Left lung (tissue), 10 donors: ENCODE measurements around the gene XYLT2. TPM values are rescaled to one million over a fixed set of nuclear protein-coding genes. Genes with fewer than 3 reads are reported as not detected.

Experiments used
- ATAC-seq: fragments of 200-7000 bp; cut with Tn5 transposase; one replicate; pipeline ENCODE4 v1.9.1; 2020; ENCODE audit warnings: moderate library complexity
- DNase-seq, 4 donors: peaks; one replicate each; pipeline ENCODE4 v3.0.0-alpha.2; 2013 to 2020
- H3K27ac ChIP-seq, 2 donors: fragments of 200-600 bp; sonication (generic) in 1 of 2; one replicate each; pipeline versions ENCODE4 v1.5.0 to v1.8.0; 2020 to 2021
- H3K27me3 ChIP-seq, 2 donors: fragments of 200-600 bp; sonication (generic) in 1 of 2; one replicate each; pipeline versions ENCODE4 v1.5.0 to v1.8.0; 2020 to 2021
- H3K36me3 ChIP-seq, 2 donors: fragments of 200-600 bp; sonication (generic) in 1 of 2; one replicate each; pipeline versions ENCODE4 v1.5.0 to v1.8.0; 2020 to 2021
- H3K4me1 ChIP-seq, 2 donors: fragments of 200-600 bp; one replicate each; pipeline ENCODE4 v1.8.0; 2021
- H3K4me3 ChIP-seq, 2 donors: fragments of 200-600 bp; sonication (generic) in 1 of 2; one replicate each; pipeline versions ENCODE4 v1.5.0 to v1.8.0; 2020 to 2021; ENCODE audit warnings: mild to moderate bottlenecking in 1 of 2
- H3K9me3 ChIP-seq, 2 donors: fragments of 200-600 bp; sonication (generic) in 1 of 2; one replicate each; pipeline versions ENCODE4 v1.5.0 to v1.8.0; 2020 to 2021
- intact Hi-C, 2 donors: fragments of 100-400 bp; cut with DNase I; formaldehyde crosslinking; loops; one replicate each; pipeline versions ENCODE4 v1.11.2 to v1.14.2; 2022
- polyA plus RNA-seq, 6 donors: library from polyadenylated mRNA; unstranded; fragments of 120-200 nt; gene quantifications; one replicate each; pipeline ENCODE4 v1.2.1, GENCODE V29; 2013; ENCODE audit not compliant: insufficient read length in 6 of 6
- total RNA-seq, 2 donors: library from RNA; stranded (reverse); fragmentation: NEBNext Ultra II Directional; extraction: Animal tissue kit (Norgen Biotek cat#: 25700); gene quantifications; one replicate each; pipeline ENCODE4 v1.2.1, GENCODE V29; 2021
- TF ChIP-seq, protein P1 (sequence below), 2 donors: fragments of 200-600 bp; sonication (generic) in 1 of 2; IDR thresholded peaks; one replicate each; pipeline versions ENCODE4 v1.5.0 to v1.8.0; 2021; ENCODE audit warnings: antibody characterized with exemption in 2 of 2
- donor health status: DM: no; HTN: yes; CAD: no.
- donor health status: DM: no; HTN: no; CAD: no.

The XYLT2 gene
- total and polyA plus RNA-seq, 8 donors: 18.6 to 25.0 (median 21.4) TPM

- intact Hi-C loops: no loop called here
- no peaks in the 10 kb centered on the region for H3K4me1 ChIP-seq
- no peak overlapping the region for H3K4me3 ChIP-seq
- DNase-seq (no peak), ATAC-seq (no peak)
- no peaks in the 10 kb centered on the region for H3K27me3 ChIP-seq
- H3K27ac ChIP-seq: no peak overlapping the region
- TF ChIP-seq, protein P1, sequence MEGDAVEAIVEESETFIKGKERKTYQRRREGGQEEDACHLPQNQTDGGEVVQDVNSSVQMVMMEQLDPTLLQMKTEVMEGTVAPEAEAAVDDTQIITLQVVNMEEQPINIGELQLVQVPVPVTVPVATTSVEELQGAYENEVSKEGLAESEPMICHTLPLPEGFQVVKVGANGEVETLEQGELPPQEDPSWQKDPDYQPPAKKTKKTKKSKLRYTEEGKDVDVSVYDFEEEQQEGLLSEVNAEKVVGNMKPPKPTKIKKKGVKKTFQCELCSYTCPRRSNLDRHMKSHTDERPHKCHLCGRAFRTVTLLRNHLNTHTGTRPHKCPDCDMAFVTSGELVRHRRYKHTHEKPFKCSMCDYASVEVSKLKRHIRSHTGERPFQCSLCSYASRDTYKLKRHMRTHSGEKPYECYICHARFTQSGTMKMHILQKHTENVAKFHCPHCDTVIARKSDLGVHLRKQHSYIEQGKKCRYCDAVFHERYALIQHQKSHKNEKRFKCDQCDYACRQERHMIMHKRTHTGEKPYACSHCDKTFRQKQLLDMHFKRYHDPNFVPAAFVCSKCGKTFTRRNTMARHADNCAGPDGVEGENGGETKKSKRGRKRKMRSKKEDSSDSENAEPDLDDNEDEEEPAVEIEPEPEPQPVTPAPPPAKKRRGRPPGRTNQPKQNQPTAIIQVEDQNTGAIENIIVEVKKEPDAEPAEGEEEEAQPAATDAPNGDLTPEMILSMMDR (IDR thresholded peaks at IDR 0.05): no peak
- H3K36me3 ChIP-seq: peaks cover 0 to 70% of the 10 kb centered on the region in 2 donors
- no peaks in the 10 kb centered on the region for H3K9me3 ChIP-seq
Observed at GRCh38 chr17:50355336-50355700, 9.4 kb downstream of the XYLT2 start.

- no peak for ATAC-seq
- intact Hi-C loops: no loop called here
Observed at GRCh38 chr17:50355701-50356341, 9.9 kb downstream of the XYLT2 start.

GRCh38 chr17:50356418-50356817 is 10.5 kb downstream of the XYLT2 start:
- no peak for ATAC-seq

More at GRCh38 chr17:50355701-50356341, 9.9 kb downstream of the XYLT2 start:
- Histone ChIP-seq H3K36me3 (peaks cover 0 to 75% of the 10 kb centered on the region in 2 donors), H3K27ac (no peak overlapping the region), H3K4me1 (no peaks in the 10 kb centered on the region), H3K9me3 (no peaks in the 10 kb centered on the region), H3K27me3 (no peaks in the 10 kb centered on the region), H3K4me3 (no peak overlapping the region)
- TF ChIP-seq, protein P1 (IDR thresholded peaks at IDR 0.05): no peak
- DNase-seq: peak in 1 of 4 donors; percentile 70

GRCh38 chr17:50356892-50357510 is 11.1 kb downstream of the XYLT2 start:
- no peaks in the 10 kb centered on the region for H3K9me3 ChIP-seq
- intact Hi-C loops: no loop called here
- H3K4me3 ChIP-seq: no peak overlapping the region
- H3K36me3 ChIP-seq: peaks cover 0 to 76% of the 10 kb centered on the region in 2 donors
- TF ChIP-seq, protein P1 (IDR thresholded peaks at IDR 0.05): no peak
- H3K4me1 ChIP-seq: peaks cover 0 to under 1% of the 10 kb centered on the region in 2 donors
- no peak for ATAC-seq
- H3K27me3 ChIP-seq: no peaks in the 10 kb centered on the region
- H3K27ac ChIP-seq: no peak overlapping the region
- no peak for DNase-seq

More at GRCh38 chr17:50356418-50356817, 10.5 kb downstream of the XYLT2 start:
- DNase-seq: peak in 1 of 4 donors; percentile 71
- H3K27me3 ChIP-seq: no peaks in the 10 kb centered on the region
- H3K9me3 ChIP-seq: no peaks in the 10 kb centered on the region
- H3K4me3 ChIP-seq: no peak overlapping the region
- intact Hi-C loops: no loop called here
- no peak overlapping the region for H3K27ac ChIP-seq
- no peaks in the 10 kb centered on the region for H3K4me1 ChIP-seq
- TF ChIP-seq, protein P1 (IDR thresholded peaks at IDR 0.05): no peak
- H3K36me3 ChIP-seq: peaks cover 0 to 76% of the 10 kb centered on the region in 2 donors

DNA sequence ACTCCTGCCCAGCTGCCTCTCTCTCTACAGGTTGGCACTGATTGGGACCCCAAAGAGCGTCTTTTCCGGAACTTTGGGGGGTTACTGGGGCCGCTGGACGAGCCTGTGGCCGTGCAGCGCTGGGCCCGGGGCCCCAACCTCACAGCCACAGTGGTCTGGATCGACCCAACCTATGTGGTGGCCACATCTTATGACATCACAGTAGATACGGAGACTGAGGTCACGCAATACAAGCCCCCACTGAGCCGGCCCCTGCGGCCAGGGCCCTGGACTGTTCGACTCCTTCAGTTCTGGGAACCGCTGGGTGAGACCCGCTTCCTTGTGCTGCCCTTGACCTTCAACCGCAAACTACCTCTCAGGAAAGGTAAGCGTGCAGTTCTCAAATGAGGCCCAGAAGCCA is 12.3 kb downstream of the XYLT2 start:
- H3K27ac ChIP-seq: no peak overlapping the region
- H3K36me3 ChIP-seq: peaks cover 0 to 76% of the 10 kb centered on the region in 2 donors
- intact Hi-C loops: no loop called here
- no peaks in the 10 kb centered on the region for H3K27me3 ChIP-seq
- ATAC-seq (no peak), DNase-seq (no peak)
- H3K9me3 ChIP-seq: no peaks in the 10 kb centered on the region
- no peak overlapping the region for H3K4me3 ChIP-seq
- TF ChIP-seq, protein P1 (IDR thresholded peaks at IDR 0.05): no peak
- H3K4me1 ChIP-seq: peaks cover 5 to 6% of the 10 kb centered on the region in 2 donors
